GM12878 (cell line): ENCODE measurements around the gene HDAC9. TPM values are rescaled to one million over a fixed set of nuclear protein-coding genes. Genes with fewer than 3 reads are reported as not detected.

Source experiments
- ATAC-seq: fragments of 200-7000 bp; cut with Tn5 transposase; 3 replicates; pipeline ENCODE4 v1.9.1; 2020; ENCODE audit warnings: mild to moderate bottlenecking, moderate library complexity
- BruUV-seq: library from RNA; stranded (reverse); fragments of 400-500 nt; replicated peaks from 2 replicates; lab custom pipeline; 2021; lab: Mats Ljungman, UMichigan
- CTCF ChIA-PET: fragments of 300-600 bp; sonication (Branson Sonifier 250); formaldehyde crosslinking; extraction: SDS; loops from one replicate; lab custom pipeline; 2021; ENCODE audit warnings: inconsistent platforms; lab: Yijun Ruan, JAX
- POLR2A ChIA-PET: fragments of 350-600 bp; formaldehyde crosslinking; extraction: SDS; loops from one replicate; lab custom pipeline; 2021; ENCODE audit warnings: inconsistent platforms; lab: Charles Lee
- RAD21 ChIA-PET: fragments of 300-600 bp; sonication (Branson Sonifier 250); formaldehyde crosslinking; loops from one replicate; lab custom pipeline; 2023; ENCODE audit warnings: antibody characterized with exemption; ENCODE audit not compliant: unreplicated experiment; lab: Charles Lee
- SMC1A ChIA-PET: fragments of 300-600 bp; sonication (Branson Sonifier 250); formaldehyde crosslinking; loops from one replicate; lab custom pipeline; 2023; ENCODE audit not compliant: unreplicated experiment, uncharacterized antibody; lab: Charles Lee
- DNase-seq: peaks from one replicate; pipeline ENCODE4 v3.0.0-alpha.2; 2011; ENCODE audit warnings: low read depth, low spot score
- FAIRE-seq: peaks from 3 replicates; lab custom pipeline; 2011; peaks lifted over from hg19 to GRCh38; lab: Jason Lieb, UNC
- H2AFZ ChIP-seq: 2 replicates; pipeline ENCODE4 v1.6.0; 2011; ENCODE audit warnings: low read depth, low read length, control low read depth; ENCODE audit not compliant: control insufficient read depth
- H3K27ac ChIP-seq: 2 replicates; pipeline ENCODE4 v1.5.1; 2011; ENCODE audit warnings: control low read depth; ENCODE audit not compliant: control insufficient read depth, insufficient read depth
- H3K27me3 ChIP-seq, 2 experiments: replicated peaks in 1 of 2; 2 replicates each; pipeline versions ENCODE4 v1.6.0 to v1.6.1; 2011; ENCODE audit warnings: low read length in 1 of 2; ENCODE audit not compliant: control insufficient read depth in 2 of 2, insufficient read depth in 2 of 2
- H3K36me3 ChIP-seq, 2 experiments: 2 replicates each; pipeline ENCODE4 v1.5.1; 2011; ENCODE audit warnings: low read length in 1 of 2; ENCODE audit not compliant: control insufficient read depth in 2 of 2, insufficient read depth in 2 of 2
- H3K4me1 ChIP-seq: 2 replicates; pipeline ENCODE4 v1.6.1; 2011; ENCODE audit warnings: mild to moderate bottlenecking, low read length, moderate library complexity, mixed read lengths; ENCODE audit not compliant: control insufficient read depth, insufficient read depth
- H3K4me2 ChIP-seq: 2 replicates; pipeline ENCODE4 v1.6.0; 2011; ENCODE audit warnings: control low read depth; ENCODE audit not compliant: control insufficient read depth, insufficient read depth
- H3K4me3 ChIP-seq: fragments of 200-600 bp; sonication (generic); 2 replicates; pipeline ENCODE4 v1.5.1; 2016
- H3K79me2 ChIP-seq: 2 replicates; pipeline ENCODE4 v1.6.0; 2011; ENCODE audit warnings: low read length; ENCODE audit not compliant: control insufficient read depth, insufficient read depth
- H3K9ac ChIP-seq: 2 replicates; pipeline ENCODE4 v1.8.0; 2011; ENCODE audit warnings: low read length, control low read depth, mixed read lengths; ENCODE audit not compliant: control insufficient read depth, insufficient read depth
- H3K9me3 ChIP-seq: replicated peaks from 3 replicates; pipeline ENCODE4 v1.5.1; 2011; ENCODE audit warnings: mild to moderate bottlenecking, low read length; ENCODE audit not compliant: control insufficient read depth, insufficient read depth
- H4K20me1 ChIP-seq: 2 replicates; pipeline ENCODE4 v1.6.0; 2011; ENCODE audit not compliant: control insufficient read depth, insufficient read depth
- ATF2 ChIP-seq: IDR thresholded peaks from 2 replicates; pipeline ENCODE4 v1.6.1; 2012; ENCODE audit warnings: low read length, inconsistent platforms
- ATF7 ChIP-seq: fragments of 450-650 bp; IDR thresholded peaks from 2 replicates; pipeline ENCODE4 v1.6.1; 2016; ENCODE audit warnings: low read depth, mild to moderate bottlenecking
- E4F1 ChIP-seq: fragments of 450-650 bp; IDR thresholded peaks from 2 replicates; pipeline ENCODE4 v1.6.1; 2018; ENCODE audit warnings: borderline replicate concordance, mild to moderate bottlenecking; ENCODE audit not compliant: partially characterized antibody
- ELK1 ChIP-seq: IDR thresholded peaks from 2 replicates; pipeline ENCODE4 v1.6.1; 2012; ENCODE audit warnings: low read depth, low read length, improper control_type of control experiment
- MYC ChIP-seq: IDR thresholded peaks from 2 replicates; pipeline ENCODE4 v1.6.1; 2011; ENCODE audit warnings: mild to moderate bottlenecking, low read length, moderate library complexity, inconsistent platforms; ENCODE audit not compliant: insufficient read depth, insufficient replicate concordance, insufficient read length, severe bottlenecking
- NFIC ChIP-seq: IDR thresholded peaks from 2 replicates; pipeline ENCODE4 v1.6.1; 2012; ENCODE audit warnings: low read depth, mild to moderate bottlenecking, inconsistent platforms, low read length, moderate library complexity
- NR2C1 ChIP-seq: fragments of 450-650 bp; IDR thresholded peaks from 2 replicates; pipeline ENCODE4 v1.6.1; 2017; ENCODE audit warnings: antibody characterized with exemption, mild to moderate bottlenecking, moderate library complexity
- POLR2A ChIP-seq: IDR thresholded peaks from 2 replicates; pipeline ENCODE4 v1.6.1; 2011; ENCODE audit warnings: low read depth, mild to moderate bottlenecking, low read length
- TCF3 ChIP-seq: IDR thresholded peaks from 2 replicates; pipeline ENCODE4 v1.6.1; 2012; ENCODE audit warnings: low read depth, mild to moderate bottlenecking, low read length, borderline replicate concordance; ENCODE audit not compliant: insufficient read depth
- ZNF592 ChIP-seq: fragments of 450-650 bp; IDR thresholded peaks from 2 replicates; pipeline ENCODE4 v1.6.1; 2017; ENCODE audit warnings: mild to moderate bottlenecking, moderate library complexity
- WGBS: methylation state at CpG from one replicate; pipeline ENCODE4 v1.1.6; 2016; ENCODE audit warnings: low lambda C conversion rate; ENCODE audit not compliant: insufficient replicate concordance, insufficient coverage; ENCODE audit errors: missing lambda C conversion rate; 5-methylcytosine and 5-hydroxymethylcytosine counted together
- in situ Hi-C: fragments of 300-500 bp; cut with MboI; formaldehyde crosslinking; loops from 9 replicates; pipeline ENCODE4 v1.14.3; 2018; ENCODE audit warnings: mixed read lengths
- intact Hi-C: fragments of 100-400 bp; cut with micrococcal nuclease; formaldehyde crosslinking; loops from one replicate; pipeline ENCODE4 v1.14.2; 2022; ENCODE audit not compliant: unreplicated experiment
- polyA plus RNA-seq, 11 experiments: library from polyadenylated mRNA; depleted of rRNA in 4 of 11; unstranded in 6 of 11; stranded (reverse) in 5 of 11; fragments of >200 nt; fragmentation: Nextera tagmentation in 4 of 11; fragmentation: Illumina TruSeq in 1 of 11; extraction: Ambion mirVana in 4 of 11; extraction: Trizol in 1 of 11; gene quantifications; 1 replicate in 1 of 11; 2 replicates in 10 of 11; pipeline versions ENCODE4 v1.2.1 to v1.2.3, GENCODE V29; 2011 to 2016; ENCODE audit warnings: inconsistent platforms in 2 of 11, missing spikeins in 2 of 11, low read depth in 1 of 11
- total RNA-seq, 4 experiments: library from RNA; depleted of rRNA in 3 of 4; stranded (reverse); fragments of >200 nt in 3 of 4; fragmentation: Illumina TruSeq in 1 of 4; extraction: Trizol in 1 of 4; gene quantifications; 2 replicates each; pipeline versions ENCODE4 v1.2.1 to v1.2.3, GENCODE V29; 2013 to 2021

The HDAC9 gene
- total and polyA plus RNA-seq, 10 of the 15 experiments (the other 5 are each of a cell fraction or from before 2014, with no cell fraction given): 0.73 to 12.8 (median 0.92) TPM

- no peak for TF ChIP-seq E4F1
- no peak for TF ChIP-seq ZNF592
- no peak for TF ChIP-seq ATF7
- TF ChIP-seq POLR2A: no peak
These were observed 2.8 kb downstream of the HDAC9 start (continued) for GRCh38 chr7:18498341-18498740.

- H3K4me3 ChIP-seq: no peak overlapping the region
- DNase-seq (no peak), ATAC-seq (no peak), FAIRE-seq (no peak)
- no peaks in the 10 kb centered on the region for H3K36me3 ChIP-seq
- H4K20me1 ChIP-seq: no peaks in the 10 kb centered on the region
- 8% methylated on average over 2 of the region's 2 CpGs for WGBS
- no peaks in the 10 kb centered on the region for H3K9me3 ChIP-seq
- H3K79me2 ChIP-seq: no peaks in the 10 kb centered on the region
- no TSS peak for BruUV-seq
- intact Hi-C loops: no loop called here
- H3K9ac ChIP-seq: no peak overlapping the region
- H2AFZ ChIP-seq: no peak overlapping the region
- ChIA-PET RAD21 (interaction anchor here (1.2 to 1.7 kb wide), 2 partner anchors 9 to 209 kb away, joined by 3 to 6 read pairs; no protein-coding TSS in a partner anchor), SMC1A (no interaction called here), POLR2A (no interaction called here), CTCF (interaction anchor here (0.6 kb wide), 1 partner anchor 1579 kb away, joined by 3 read pairs; no protein-coding TSS in a partner anchor)
- H3K27me3 ChIP-seq: no peaks in the 10 kb centered on the region
- no peak overlapping the region for H3K4me2 ChIP-seq
- peaks cover 20% of the 10 kb centered on the region for H3K4me1 ChIP-seq
- no peak overlapping the region for H3K27ac ChIP-seq
- in situ Hi-C loops: no loop called here
- TF ChIP-seq TCF3 (no peak), MYC (no peak), ATF2 (no peak), NR2C1 (no peak), ELK1 (no peak), NFIC (no peak)
These were observed 4.0 kb downstream of the HDAC9 start for GRCh38 chr7:18499407-18500177.
